Measurements from ENCODE around the gene SYT5. TPM values are rescaled to one million over a fixed set of nuclear protein-coding genes. Genes with fewer than 3 reads are reported as not detected.

The SYT5 gene
- total RNA-seq, 2 donors from 2014 or later: not detected

DNA sequence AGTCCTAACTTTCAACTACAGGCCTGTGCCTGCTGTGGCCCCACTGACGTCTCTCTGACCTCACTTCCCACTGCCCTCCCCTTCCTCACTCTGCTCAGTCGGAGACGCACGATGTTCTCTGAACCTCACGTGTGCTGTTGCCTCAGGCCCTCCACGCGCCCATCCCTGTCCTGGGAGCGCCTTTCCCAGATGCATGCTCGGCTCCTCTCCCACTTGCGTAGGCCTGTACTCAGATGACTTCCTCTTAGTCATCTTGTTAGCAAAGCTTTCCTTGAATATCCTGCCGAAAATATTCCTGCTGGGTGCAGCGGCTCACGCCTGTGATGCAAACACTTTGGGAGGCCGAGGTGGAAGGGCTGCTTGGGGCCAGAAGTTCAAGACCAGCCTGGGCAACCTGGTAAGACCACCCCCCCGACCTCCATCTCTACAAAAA is 9.3 kb upstream of the SYT5 start:
- Histone ChIP-seq H3K36me3 (no peaks in the 10 kb centered on the region), H3K9me3 (no peaks in the 10 kb centered on the region), H3K27ac (no peak overlapping the region), H3K4me3 (no peak overlapping the region), H3K27me3 (replicated peaks; ENCODE audit: insufficient read depth) (no peaks in the 10 kb centered on the region), H3K4me1 (ENCODE audit: control insufficient read depth in 1 of 2, low read depth in 2 of 2) (no peaks in the 10 kb centered on the region)
- TF ChIP-seq, protein P1, sequence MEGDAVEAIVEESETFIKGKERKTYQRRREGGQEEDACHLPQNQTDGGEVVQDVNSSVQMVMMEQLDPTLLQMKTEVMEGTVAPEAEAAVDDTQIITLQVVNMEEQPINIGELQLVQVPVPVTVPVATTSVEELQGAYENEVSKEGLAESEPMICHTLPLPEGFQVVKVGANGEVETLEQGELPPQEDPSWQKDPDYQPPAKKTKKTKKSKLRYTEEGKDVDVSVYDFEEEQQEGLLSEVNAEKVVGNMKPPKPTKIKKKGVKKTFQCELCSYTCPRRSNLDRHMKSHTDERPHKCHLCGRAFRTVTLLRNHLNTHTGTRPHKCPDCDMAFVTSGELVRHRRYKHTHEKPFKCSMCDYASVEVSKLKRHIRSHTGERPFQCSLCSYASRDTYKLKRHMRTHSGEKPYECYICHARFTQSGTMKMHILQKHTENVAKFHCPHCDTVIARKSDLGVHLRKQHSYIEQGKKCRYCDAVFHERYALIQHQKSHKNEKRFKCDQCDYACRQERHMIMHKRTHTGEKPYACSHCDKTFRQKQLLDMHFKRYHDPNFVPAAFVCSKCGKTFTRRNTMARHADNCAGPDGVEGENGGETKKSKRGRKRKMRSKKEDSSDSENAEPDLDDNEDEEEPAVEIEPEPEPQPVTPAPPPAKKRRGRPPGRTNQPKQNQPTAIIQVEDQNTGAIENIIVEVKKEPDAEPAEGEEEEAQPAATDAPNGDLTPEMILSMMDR (IDR thresholded peaks at IDR 0.05): no peak
- ATAC-seq (ENCODE audit: insufficient number of reproducible peaks, low FRiP score, low read depth): peak; percentile 36
- no peak for DNase-seq (ENCODE audit: low spot score)

DNA sequence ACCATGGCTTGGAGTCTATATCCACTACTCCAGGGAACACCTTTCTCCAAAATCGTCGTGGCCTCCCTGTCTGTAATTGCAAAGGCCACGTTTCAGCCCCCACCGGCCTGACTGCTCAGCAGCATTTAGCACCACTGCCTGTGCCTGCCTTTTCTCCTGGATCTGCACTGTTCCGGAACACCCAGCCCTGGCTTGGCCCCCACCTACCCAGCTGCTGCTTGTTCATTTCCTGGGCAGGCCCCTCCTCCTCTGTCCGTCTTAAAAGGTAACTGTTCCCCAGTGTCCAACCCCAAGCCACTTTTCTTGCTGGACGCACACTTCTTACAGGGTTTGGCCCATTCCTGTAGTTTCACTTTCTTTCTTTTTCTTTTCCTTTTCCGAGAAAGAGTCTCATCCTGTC is 8.5 kb upstream of the SYT5 start:
- H3K27ac ChIP-seq: no peak overlapping the region
- ATAC-seq (ENCODE audit: insufficient number of reproducible peaks, low FRiP score, low read depth) (no peak), DNase-seq (ENCODE audit: low spot score) (no peak)
- H3K4me1 ChIP-seq (ENCODE audit: control insufficient read depth in 1 of 2, low read depth in 2 of 2): no peaks in the 10 kb centered on the region
- H3K9me3 ChIP-seq: no peaks in the 10 kb centered on the region
- no peaks in the 10 kb centered on the region for H3K36me3 ChIP-seq
- TF ChIP-seq, protein P1 (IDR thresholded peaks at IDR 0.05): no peak
- H3K4me3 ChIP-seq: no peak overlapping the region
- H3K27me3 ChIP-seq (replicated peaks; ENCODE audit: insufficient read depth): no peaks in the 10 kb centered on the region

DNA sequence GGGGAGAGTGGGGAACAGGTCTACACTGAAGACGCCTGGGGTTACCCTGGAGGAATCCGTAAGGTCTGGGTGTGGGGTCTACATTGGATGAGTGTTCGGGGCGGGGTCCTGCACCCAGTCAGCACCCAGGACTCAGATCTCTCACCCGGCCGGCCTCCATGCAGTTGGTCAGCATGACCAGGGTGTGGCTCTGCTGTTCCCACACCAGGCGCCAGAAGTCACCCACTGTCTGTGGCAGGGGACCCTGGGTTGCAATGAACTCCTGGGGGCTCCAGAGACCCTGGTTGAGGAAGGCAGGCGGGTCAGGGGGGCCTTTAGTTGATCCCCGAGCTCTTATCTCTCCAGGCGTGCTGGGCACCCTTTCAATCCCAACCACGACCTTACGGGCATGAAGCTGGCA is 6.0 kb upstream of the SYT5 start:
- Histone ChIP-seq H3K4me3 (no peak overlapping the region), H3K27ac (no peak overlapping the region), H3K9me3 (no peaks in the 10 kb centered on the region), H3K27me3 (replicated peaks; ENCODE audit: insufficient read depth) (no peaks in the 10 kb centered on the region), H3K36me3 (no peaks in the 10 kb centered on the region), H3K4me1 (ENCODE audit: control insufficient read depth in 1 of 2, low read depth in 2 of 2) (no peaks in the 10 kb centered on the region)
- TF ChIP-seq, protein P1 (IDR thresholded peaks at IDR 0.05): no peak
- ATAC-seq (ENCODE audit: insufficient number of reproducible peaks, low FRiP score, low read depth): no peak
- DNase-seq (ENCODE audit: low spot score): no peak

DNA sequence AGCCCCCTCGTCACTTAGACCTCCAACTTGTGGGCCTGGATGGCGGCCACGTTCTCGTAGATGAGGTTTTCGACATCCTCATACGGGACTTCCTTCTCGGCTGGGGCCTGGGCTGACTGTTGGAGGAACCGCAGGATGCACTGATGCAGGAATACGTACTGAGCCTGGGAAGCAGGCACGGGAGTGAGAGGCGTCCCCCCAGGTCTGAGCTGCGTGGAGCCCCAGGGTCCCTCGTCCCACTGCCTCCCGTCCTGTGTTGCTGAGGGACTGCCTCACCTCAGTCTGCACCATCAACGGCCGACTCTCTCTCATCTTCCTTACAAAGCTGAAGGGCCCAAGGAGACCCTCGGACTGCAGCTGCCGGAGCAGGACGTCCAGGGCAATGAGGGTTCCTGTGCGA is 1.7 kb upstream of the SYT5 start:
- TF ChIP-seq, protein P1 (IDR thresholded peaks at IDR 0.05): no peak
- no peak overlapping the region for H3K4me3 ChIP-seq
- H3K27ac ChIP-seq: no peak overlapping the region
- H3K4me1 ChIP-seq (ENCODE audit: control insufficient read depth in 1 of 2, low read depth in 2 of 2): peaks cover 10 to 13% of the 10 kb centered on the region in 2 donors
- no peaks in the 10 kb centered on the region for H3K9me3 ChIP-seq
- DNase-seq (ENCODE audit: low spot score) (no peak), ATAC-seq (ENCODE audit: insufficient number of reproducible peaks, low FRiP score, low read depth) (no peak)
- H3K27me3 ChIP-seq (replicated peaks; ENCODE audit: insufficient read depth): no peaks in the 10 kb centered on the region
- no peaks in the 10 kb centered on the region for H3K36me3 ChIP-seq

DNA sequence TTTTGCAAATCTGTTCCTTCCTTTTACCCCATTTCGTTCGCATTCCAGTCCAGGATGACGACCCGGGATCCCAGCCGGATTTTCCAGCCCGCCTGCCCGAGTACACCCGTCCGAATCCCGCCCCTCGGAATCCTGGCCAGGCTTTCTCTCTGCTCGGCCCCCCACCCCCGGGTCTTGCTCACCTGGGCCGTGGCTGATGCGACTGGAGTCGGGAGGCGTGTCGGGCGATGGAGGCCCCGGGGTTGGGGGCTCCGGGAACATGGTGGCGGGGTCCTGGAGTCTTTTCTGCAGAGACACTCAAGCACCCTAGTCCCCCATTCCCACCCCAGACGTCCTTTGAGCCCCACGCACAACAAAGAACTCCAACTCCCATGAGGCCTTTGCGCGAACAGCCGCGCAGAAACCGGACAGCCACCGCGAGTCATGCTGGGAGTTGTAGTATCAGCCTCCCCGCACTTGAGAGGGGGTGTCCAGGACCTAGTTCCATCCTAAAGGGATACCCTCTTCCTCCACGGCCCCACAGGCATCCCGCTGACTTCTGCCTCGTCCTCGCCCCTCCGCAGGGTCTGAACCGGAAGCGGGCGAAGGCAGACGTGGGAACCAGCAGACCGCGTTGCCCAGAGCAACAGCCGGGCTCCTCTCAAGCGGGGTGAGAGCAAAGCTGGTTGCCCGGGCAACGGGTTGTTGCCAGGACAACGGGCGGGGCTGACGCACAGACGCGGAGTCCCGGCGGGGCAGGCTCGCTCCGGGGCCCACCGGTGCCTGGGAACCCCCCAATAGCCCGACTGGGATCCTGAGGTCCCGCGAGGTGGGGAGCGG is 1.1 kb downstream of the SYT5 start:
- Histone ChIP-seq H3K27me3 (replicated peaks; ENCODE audit: insufficient read depth) (peaks cover 21% of the 10 kb centered on the region), H3K36me3 (no peaks in the 10 kb centered on the region), H3K27ac (no peak overlapping the region), H3K4me1 (ENCODE audit: control insufficient read depth in 1 of 2, low read depth in 2 of 2) (peaks cover 10 to 14% of the 10 kb centered on the region in 2 donors), H3K9me3 (no peaks in the 10 kb centered on the region), H3K4me3 (peak overlapping the region; percentile 65)
- DNase-seq (ENCODE audit: low spot score) (no peak), ATAC-seq (ENCODE audit: insufficient number of reproducible peaks, low FRiP score, low read depth) (no peak)
- TF ChIP-seq, protein P1 (IDR thresholded peaks at IDR 0.05): no peak
